GM18526 (cell line): ENCODE data around the gene AJAP1.

Experiments used
- POLR2A ChIP-seq: IDR thresholded peaks from 3 replicates; pipeline ENCODE4 v1.6.1; 2011; ENCODE audit not compliant: insufficient read length; ENCODE audit errors: extremely low read depth

AJAP1 gene

GRCh38 chr1:4653796-4654725 lies at the start of gene AJAP1:
TSS of gene AJAP1 (plus strand) at chr1:4654609. CDS start at chr1:4655426, 817 bp downstream.
- TF ChIP-seq POLR2A, result no peak

GRCh38 chr1:4605158-4605557 lies 49.3 kb upstream of the AJAP1 start:
- no peak for TF ChIP-seq POLR2A

GRCh38 chr1:4611563-4612341 lies 42.7 kb upstream of the AJAP1 start:
- TF ChIP-seq POLR2A, result no peak

GRCh38 chr1:4612991-4613390 lies 41.4 kb upstream of the AJAP1 start:
- TF ChIP-seq POLR2A, result no peak

- no peak for TF ChIP-seq POLR2A
Observed at GRCh38 chr1:4613606-4614370, 40.6 kb upstream of the AJAP1 start.

- no peak for TF ChIP-seq POLR2A
Observed at GRCh38 chr1:4614371-4615137, 39.9 kb upstream of the AJAP1 start.

- no peak for TF ChIP-seq POLR2A
Observed at GRCh38 chr1:4615138-4615470, 39.3 kb upstream of the AJAP1 start.

GRCh38 chr1:4615501-4615900 lies 38.9 kb upstream of the AJAP1 start:
- no peak for TF ChIP-seq POLR2A

GRCh38 chr1:4616831-4617465 lies 37.5 kb upstream of the AJAP1 start:
- TF ChIP-seq POLR2A, result no peak

- TF ChIP-seq POLR2A, result no peak
Observed at GRCh38 chr1:4617506-4617905, 36.9 kb upstream of the AJAP1 start.

GRCh38 chr1:4621646-4622045 lies 32.8 kb upstream of the AJAP1 start:
- TF ChIP-seq POLR2A, result no peak

- no peak for TF ChIP-seq POLR2A
Observed at GRCh38 chr1:4622821-4623220, 31.6 kb upstream of the AJAP1 start.

- no peak for TF ChIP-seq POLR2A
Observed at GRCh38 chr1:4624141-4624715, 30.2 kb upstream of the AJAP1 start.

- TF ChIP-seq POLR2A, result no peak
Observed at GRCh38 chr1:4624801-4625200, 29.6 kb upstream of the AJAP1 start.
